ENCODE measurements around the gene TMEM92.

TMEM92 gene

GRCh38 chr17:50325906-50326305 is 51.6 kb downstream of the TMEM92 start:
- Histone ChIP-seq H4K8ac (ENCODE audit: low read depth, low read length) (no peak overlapping the region), H3K9me3 (replicated peaks in 1 of 2; ENCODE audit: control insufficient read depth in 2 of 2, insufficient read depth in 1 of 2, low read depth in 1 of 2, low read length in 2 of 2) (no peaks in the 10 kb centered on the region), H2BK5ac (ENCODE audit: low read length) (no peak overlapping the region), H3K23ac (ENCODE audit: low read depth, low read length, poor library complexity) (no peak overlapping the region), H3K4me1 (ENCODE audit: control insufficient read depth in 2 of 2, insufficient read depth in 1 of 2, low read depth in 1 of 2, low read length in 2 of 2) (no peaks in the 10 kb centered on the region), H3K36me3 (replicated peaks in 1 of 2; ENCODE audit: control insufficient read depth in 2 of 2, insufficient read depth in 2 of 2, low read length in 2 of 2) (no peaks in the 10 kb centered on the region), H2BK120ac (ENCODE audit: low read depth, low read length) (no peak overlapping the region), H4K91ac (ENCODE audit: low read depth, low read length, poor library complexity) (no peak overlapping the region), H3K18ac (ENCODE audit: low read length) (no peak overlapping the region), H3K4me2 (ENCODE audit: insufficient read depth, low read length, poor library complexity, severe bottlenecking) (no peak overlapping the region), H3K9ac (ENCODE audit: low read depth, low read length, poor library complexity) (peak overlapping the region; percentile 0), H2AK5ac (ENCODE audit: low read depth, low read length) (no peak overlapping the region), H2AFZ (ENCODE audit: low read length) (no peak overlapping the region), H3K4me3 (ENCODE audit: low read length in 2 of 2) (no peak overlapping the region), H3K27ac (replicated peaks; ENCODE audit: low read length) (no peak overlapping the region), H2BK12ac (ENCODE audit: low read length) (no peak overlapping the region), H3K14ac (ENCODE audit: low read length) (no peak overlapping the region), H3K27me3 (ENCODE audit: control insufficient read depth in 3 of 3, insufficient read depth in 3 of 3, low read depth in 1 of 3, low read length in 3 of 3) (peaks cover 0 to 29% (median 0%) of the 10 kb centered on the region in 3 experiments), H3K79me1 (ENCODE audit: low read depth, low read length) (peaks cover 2% of the 10 kb centered on the region), H2BK15ac (ENCODE audit: low read length) (no peak overlapping the region), H3K4ac (ENCODE audit: low read length) (no peak overlapping the region)
- no CpG with 5 or more reads among the region's 4 CpGs for WGBS, 2 donors (ENCODE audit: extremely low coverage in 2 of 2, insufficient read length in 2 of 2, insufficient replicate concordance in 1 of 2)
- DNase-seq (ENCODE audit: low spot score): no peak

- H3K4me2 ChIP-seq (ENCODE audit: insufficient read depth, low read length, poor library complexity, severe bottlenecking): no peak overlapping the region
- no peak overlapping the region for H2AFZ ChIP-seq (ENCODE audit: low read length)
- H3K18ac ChIP-seq (ENCODE audit: low read length): no peak overlapping the region
- H3K4ac ChIP-seq (ENCODE audit: low read length): no peak overlapping the region
- H3K9me3 ChIP-seq (replicated peaks in 1 of 2; ENCODE audit: control insufficient read depth in 2 of 2, insufficient read depth in 1 of 2, low read depth in 1 of 2, low read length in 2 of 2): no peaks in the 10 kb centered on the region
- peaks cover 2% of the 10 kb centered on the region for H3K79me1 ChIP-seq (ENCODE audit: low read depth, low read length)
- no peak overlapping the region for H2AK5ac ChIP-seq (ENCODE audit: low read depth, low read length)
- no peak overlapping the region for H2BK12ac ChIP-seq (ENCODE audit: low read length)
- no peak overlapping the region for H3K4me3 ChIP-seq (ENCODE audit: low read length in 2 of 2)
- DNase-seq (ENCODE audit: low spot score): no peak
- no CpG with 5 or more reads among the region's 9 CpGs for WGBS, 2 donors (ENCODE audit: extremely low coverage in 2 of 2, insufficient read length in 2 of 2, insufficient replicate concordance in 1 of 2)
- no peak overlapping the region for H4K91ac ChIP-seq (ENCODE audit: low read depth, low read length, poor library complexity)
- no peak overlapping the region for H2BK5ac ChIP-seq (ENCODE audit: low read length)
- no peak overlapping the region for H2BK120ac ChIP-seq (ENCODE audit: low read depth, low read length)
- H2BK15ac ChIP-seq (ENCODE audit: low read length): no peak overlapping the region
- no peak overlapping the region for H3K9ac ChIP-seq (ENCODE audit: low read depth, low read length, poor library complexity)
- no peaks in the 10 kb centered on the region for H3K36me3 ChIP-seq (replicated peaks in 1 of 2; ENCODE audit: control insufficient read depth in 2 of 2, insufficient read depth in 2 of 2, low read length in 2 of 2)
- no peak overlapping the region for H4K8ac ChIP-seq (ENCODE audit: low read depth, low read length)
- no peak overlapping the region for H3K23ac ChIP-seq (ENCODE audit: low read depth, low read length, poor library complexity)
- no peak overlapping the region for H3K27ac ChIP-seq (replicated peaks; ENCODE audit: low read length)
- peaks cover 0 to 29% (median 0%) of the 10 kb centered on the region in 3 experiments for H3K27me3 ChIP-seq (ENCODE audit: control insufficient read depth in 3 of 3, insufficient read depth in 3 of 3, low read depth in 1 of 3, low read length in 3 of 3)
- H3K4me1 ChIP-seq (ENCODE audit: control insufficient read depth in 2 of 2, insufficient read depth in 1 of 2, low read depth in 1 of 2, low read length in 2 of 2): no peaks in the 10 kb centered on the region
- H3K14ac ChIP-seq (ENCODE audit: low read length): no peak overlapping the region
These were observed 52.6 kb downstream of the TMEM92 start for GRCh38 chr17:50326831-50327364.

- H2BK15ac ChIP-seq (ENCODE audit: low read length): peak overlapping the region; percentile 78
- H3K36me3 ChIP-seq (replicated peaks in 1 of 2; ENCODE audit: control insufficient read depth in 2 of 2, insufficient read depth in 2 of 2, low read length in 2 of 2): no peaks in the 10 kb centered on the region
- peak overlapping the region; percentile 25 for H3K23ac ChIP-seq (ENCODE audit: low read depth, low read length, poor library complexity)
- H2BK120ac ChIP-seq (ENCODE audit: low read depth, low read length): no peak overlapping the region
- H3K14ac ChIP-seq (ENCODE audit: low read length): peak overlapping the region; percentile 89
- no peak overlapping the region for H4K91ac ChIP-seq (ENCODE audit: low read depth, low read length, poor library complexity)
- no peak overlapping the region for H2BK5ac ChIP-seq (ENCODE audit: low read length)
- H3K4me1 ChIP-seq (ENCODE audit: control insufficient read depth in 2 of 2, insufficient read depth in 1 of 2, low read depth in 1 of 2, low read length in 2 of 2): peaks cover 0 to 2% of the 10 kb centered on the region in 2 donors
- H3K27me3 ChIP-seq (ENCODE audit: control insufficient read depth in 3 of 3, insufficient read depth in 3 of 3, low read depth in 1 of 3, low read length in 3 of 3): peaks cover 0 to 29% (median 0%) of the 10 kb centered on the region in 3 experiments
- H2AFZ ChIP-seq (ENCODE audit: low read length): no peak overlapping the region
- no CpG with 5 or more reads among the region's 21 CpGs for WGBS, 2 donors (ENCODE audit: extremely low coverage in 2 of 2, insufficient read length in 2 of 2, insufficient replicate concordance in 1 of 2)
- no peak for DNase-seq (ENCODE audit: low spot score)
- peak overlapping the region; percentile 57 for H2AK5ac ChIP-seq (ENCODE audit: low read depth, low read length)
- peaks cover 2% of the 10 kb centered on the region for H3K79me1 ChIP-seq (ENCODE audit: low read depth, low read length)
- H3K4ac ChIP-seq (ENCODE audit: low read length): peak overlapping the region; percentile 58
- peak overlapping the region; percentile 50 for H2BK12ac ChIP-seq (ENCODE audit: low read length)
- no peak overlapping the region for H3K9ac ChIP-seq (ENCODE audit: low read depth, low read length, poor library complexity)
- peak overlapping the region; percentile 50 for H3K18ac ChIP-seq (ENCODE audit: low read length)
- no peak overlapping the region for H4K8ac ChIP-seq (ENCODE audit: low read depth, low read length)
- no peak overlapping the region for H3K4me2 ChIP-seq (ENCODE audit: insufficient read depth, low read length, poor library complexity, severe bottlenecking)
- no peaks in the 10 kb centered on the region for H3K9me3 ChIP-seq (replicated peaks in 1 of 2; ENCODE audit: control insufficient read depth in 2 of 2, insufficient read depth in 1 of 2, low read depth in 1 of 2, low read length in 2 of 2)
- H3K27ac ChIP-seq (replicated peaks; ENCODE audit: low read length): no peak overlapping the region
- H3K4me3 ChIP-seq (ENCODE audit: low read length in 2 of 2): no peak overlapping the region
These were observed 54.4 kb downstream of the TMEM92 start for GRCh38 chr17:50328363-50329325.

- Histone ChIP-seq H2AK5ac (ENCODE audit: low read depth, low read length) (no peak overlapping the region), H3K4me1 (ENCODE audit: control insufficient read depth in 2 of 2, insufficient read depth in 1 of 2, low read depth in 1 of 2, low read length in 2 of 2) (peaks cover 0 to 2% of the 10 kb centered on the region in 2 donors), H3K27ac (replicated peaks; ENCODE audit: low read length) (no peak overlapping the region), H4K91ac (ENCODE audit: low read depth, low read length, poor library complexity) (no peak overlapping the region), H2BK15ac (ENCODE audit: low read length) (no peak overlapping the region), H2AFZ (ENCODE audit: low read length) (no peak overlapping the region), H3K4ac (ENCODE audit: low read length) (no peak overlapping the region), H3K18ac (ENCODE audit: low read length) (peak overlapping the region; percentile 5), H2BK5ac (ENCODE audit: low read length) (no peak overlapping the region), H3K23ac (ENCODE audit: low read depth, low read length, poor library complexity) (no peak overlapping the region), H3K14ac (ENCODE audit: low read length) (no peak overlapping the region), H4K8ac (ENCODE audit: low read depth, low read length) (no peak overlapping the region), H2BK12ac (ENCODE audit: low read length) (no peak overlapping the region), H3K9ac (ENCODE audit: low read depth, low read length, poor library complexity) (no peak overlapping the region), H2BK120ac (ENCODE audit: low read depth, low read length) (no peak overlapping the region), H3K36me3 (replicated peaks in 1 of 2; ENCODE audit: control insufficient read depth in 2 of 2, insufficient read depth in 2 of 2, low read length in 2 of 2) (no peaks in the 10 kb centered on the region), H3K4me3 (ENCODE audit: low read length in 2 of 2) (no peak overlapping the region), H3K79me1 (ENCODE audit: low read depth, low read length) (peaks cover 2% of the 10 kb centered on the region), H3K4me2 (ENCODE audit: insufficient read depth, low read length, poor library complexity, severe bottlenecking) (no peak overlapping the region), H3K9me3 (replicated peaks in 1 of 2; ENCODE audit: control insufficient read depth in 2 of 2, insufficient read depth in 1 of 2, low read depth in 1 of 2, low read length in 2 of 2) (no peaks in the 10 kb centered on the region), H3K27me3 (ENCODE audit: control insufficient read depth in 3 of 3, insufficient read depth in 3 of 3, low read depth in 1 of 3, low read length in 3 of 3) (peaks cover 0 to 23% (median 0%) of the 10 kb centered on the region in 3 experiments)
- WGBS, 2 donors (ENCODE audit: extremely low coverage in 2 of 2, insufficient read length in 2 of 2, insufficient replicate concordance in 1 of 2): no CpG with 5 or more reads among the region's 3 CpGs
- DNase-seq (ENCODE audit: low spot score): no peak
These were observed 55.5 kb downstream of the TMEM92 start for GRCh38 chr17:50329716-50330115.
